Activated T-cell treated with anti-CD3 and anti-CD28 coated beads, Interleukin-2, amount 50 U/mL, for 24 hours (primary cell): ENCODE data around the gene APOBEC3C.
"Not testable (repeated sequence)": the region's sequence is repeated elsewhere in the genome, so short reads cannot be mapped to it uniquely, and the experiment has no call there.

ENCODE experiments used
- DNase-seq: peaks from one replicate; pipeline ENCODE4 v3.0.0-alpha.2; 2020
- H3K27ac Mint-ChIP-seq: 2 replicates; pipeline ENCODE4 v1.8.0; 2020; ENCODE audit warnings: mild to moderate bottlenecking, mixed read lengths
- H3K27me3 Mint-ChIP-seq: 2 replicates; pipeline ENCODE4 v1.8.0; 2020; ENCODE audit warnings: mixed read lengths
- H3K36me3 Mint-ChIP-seq: 2 replicates; pipeline ENCODE4 v1.8.0; 2020; ENCODE audit warnings: low read depth, mixed read lengths
- H3K4me1 Mint-ChIP-seq: 2 replicates; pipeline ENCODE4 v1.8.0; 2020; ENCODE audit warnings: low read depth, mixed read lengths
- H3K4me3 Mint-ChIP-seq: 2 replicates; pipeline ENCODE4 v1.8.0; 2020; ENCODE audit warnings: mild to moderate bottlenecking, moderate library complexity, mixed read lengths
- H3K9me3 Mint-ChIP-seq: 2 replicates; pipeline ENCODE4 v1.8.0; 2020; ENCODE audit warnings: mixed read lengths

APOBEC3C gene

GRCh38 chr22:39051844-39052495 is 37.9 kb downstream of the APOBEC3C start:
- not testable (repeated sequence) for H3K27me3 Mint-ChIP-seq, H3K4me1 Mint-ChIP-seq, H3K36me3 Mint-ChIP-seq, H3K4me3 Mint-ChIP-seq, H3K27ac Mint-ChIP-seq, H3K9me3 Mint-ChIP-seq, DNase-seq

GRCh38 chr22:39055658-39056057 is 41.6 kb downstream of the APOBEC3C start:
- H3K36me3 Mint-ChIP-seq = no peaks in the 10 kb centered on the region
- H3K27ac Mint-ChIP-seq = no peak overlapping the region
- no peaks in the 10 kb centered on the region for H3K4me1 Mint-ChIP-seq
- no peak for DNase-seq
- H3K4me3 Mint-ChIP-seq = no peak overlapping the region
- no peaks in the 10 kb centered on the region for H3K27me3 Mint-ChIP-seq
- H3K9me3 Mint-ChIP-seq = no peaks in the 10 kb centered on the region

- not testable (repeated sequence) for H3K36me3 Mint-ChIP-seq, DNase-seq, H3K27ac Mint-ChIP-seq, H3K4me1 Mint-ChIP-seq, H3K9me3 Mint-ChIP-seq, H3K4me3 Mint-ChIP-seq, H3K27me3 Mint-ChIP-seq
These were observed 47.2 kb downstream of the APOBEC3C start for GRCh38 chr22:39061290-39061689.

- not testable (repeated sequence) for H3K4me3 Mint-ChIP-seq, H3K9me3 Mint-ChIP-seq, H3K4me1 Mint-ChIP-seq, H3K27ac Mint-ChIP-seq, H3K27me3 Mint-ChIP-seq, H3K36me3 Mint-ChIP-seq, DNase-seq
These were observed 47.9 kb downstream of the APOBEC3C start for GRCh38 chr22:39061951-39062350.

- H3K27ac Mint-ChIP-seq, DNase-seq, H3K27me3 Mint-ChIP-seq, H3K4me1 Mint-ChIP-seq, H3K4me3 Mint-ChIP-seq, H3K36me3 Mint-ChIP-seq, H3K9me3 Mint-ChIP-seq: not testable (repeated sequence)
These were observed 49.8 kb downstream of the APOBEC3C start for GRCh38 chr22:39063904-39064303.

- H3K27ac Mint-ChIP-seq, H3K9me3 Mint-ChIP-seq, H3K4me3 Mint-ChIP-seq, H3K27me3 Mint-ChIP-seq, H3K4me1 Mint-ChIP-seq, DNase-seq, H3K36me3 Mint-ChIP-seq: not testable (repeated sequence)
These were observed 52.6 kb downstream of the APOBEC3C start for GRCh38 chr22:39066442-39067276.

GRCh38 chr22:39068033-39068785 is 54.2 kb downstream of the APOBEC3C start:
- Mint-ChIP-seq H3K4me3 (no peak overlapping the region), H3K27ac (no peak overlapping the region), H3K36me3 (no peaks in the 10 kb centered on the region), H3K4me1 (peaks cover 9% of the 10 kb centered on the region), H3K27me3 (no peaks in the 10 kb centered on the region), H3K9me3 (no peaks in the 10 kb centered on the region)
- no peak for DNase-seq
